Limb (tissue), 2 donors: ENCODE measurements around the gene CEP44.
"Not testable (repeated sequence)": the region's sequence is repeated elsewhere in the genome, so short reads cannot be mapped to it uniquely, and the experiment has no call there.

Experiments
- DNase-seq, 2 donors: peaks; one replicate each; pipeline ENCODE4 v3.0.0-alpha.2; 2016; ENCODE audit errors: extremely low spot score in 2 of 2

CEP44 gene

GRCh38 chr4:174320494-174321199, 36.9 kb downstream of the CEP44 start:
- DNase-seq, result no peak

GRCh38 chr4:174324236-174324635, 40.5 kb downstream of the CEP44 start:
- DNase-seq, result no peak

- DNase-seq, result no peak
These were observed 41.0 kb downstream of the CEP44 start for GRCh38 chr4:174324725-174325124.

GRCh38 chr4:174332741-174333493, 49.2 kb downstream of the CEP44 start:
- DNase-seq, result no peak

- DNase-seq, result no peak
These were observed 50.9 kb downstream of the CEP44 start for GRCh38 chr4:174334628-174335027.

- DNase-seq, result peak in 1 of 2 donors; percentile 18
These were observed 57.0 kb downstream of the CEP44 start for GRCh38 chr4:174340714-174341113.

- no peak for DNase-seq
These were observed 65.4 kb downstream of the CEP44 start for GRCh38 chr4:174349156-174349555.

- DNase-seq, result no peak
These were observed 68.5 kb downstream of the CEP44 start for GRCh38 chr4:174352061-174352819.

- DNase-seq, result no peak
These were observed 73.6 kb downstream of the CEP44 start for GRCh38 chr4:174357321-174357720.

GRCh38 chr4:174358410-174358809, 74.7 kb downstream of the CEP44 start:
- no peak for DNase-seq

- no peak for DNase-seq
These were observed 75.1 kb downstream of the CEP44 start for GRCh38 chr4:174358829-174359228.

- no peak for DNase-seq
These were observed 78.6 kb downstream of the CEP44 start for GRCh38 chr4:174362340-174362739.

- DNase-seq, result not testable (repeated sequence)
These were observed 80.1 kb downstream of the CEP44 start for GRCh38 chr4:174363782-174364181.

- peak; percentile 30 to 62 for DNase-seq
These were observed 81.4 kb downstream of the CEP44 start for GRCh38 chr4:174365018-174365587.

GRCh38 chr4:174369985-174370384, 86.3 kb downstream of the CEP44 start:
- no peak for DNase-seq

GRCh38 chr4:174373821-174374220, 90.1 kb downstream of the CEP44 start:
- no peak for DNase-seq

GRCh38 chr4:174375422-174375821, 91.7 kb downstream of the CEP44 start:
- DNase-seq, result no peak

GRCh38 chr4:174377613-174378012, 93.9 kb downstream of the CEP44 start:
- no peak for DNase-seq

GRCh38 chr4:174378951-174379350, 95.2 kb downstream of the CEP44 start:
- no peak for DNase-seq

GRCh38 chr4:174380206-174380605, 96.5 kb downstream of the CEP44 start:
- DNase-seq, result not testable (repeated sequence)

- no peak for DNase-seq
These were observed 97.2 kb downstream of the CEP44 start for GRCh38 chr4:174380699-174381439.
